Dendritic cell treated with granulocyte-macrophage colony-stimulating factor and Interleukin-4, amounts not matched to agents 40 ng/mL and 50 ng/mL, for 4 days (primary cell): ENCODE measurements around the gene DOCK10.

Experiments
- H3K27ac Mint-ChIP-seq: one replicate; pipeline ENCODE4 v1.8.0; 2022; ENCODE audit warnings: mild to moderate bottlenecking, mixed read lengths
- H3K27me3 Mint-ChIP-seq: one replicate; pipeline ENCODE4 v1.8.0; 2022; ENCODE audit warnings: mild to moderate bottlenecking, mixed read lengths
- H3K36me3 Mint-ChIP-seq: one replicate; pipeline ENCODE4 v1.8.0; 2022; ENCODE audit warnings: low read depth, mixed read lengths
- H3K4me1 Mint-ChIP-seq: one replicate; pipeline ENCODE4 v1.8.0; 2022; ENCODE audit warnings: low read depth, mixed read lengths
- H3K4me3 Mint-ChIP-seq: one replicate; pipeline ENCODE4 v1.8.0; 2022; ENCODE audit warnings: mild to moderate bottlenecking, moderate library complexity, mixed read lengths
- H3K9me3 Mint-ChIP-seq: one replicate; pipeline ENCODE4 v1.8.0; 2022; ENCODE audit warnings: mixed read lengths
- intact Hi-C: fragments of 100-400 bp; cut with micrococcal nuclease; formaldehyde crosslinking; loops from one replicate; pipeline ENCODE4 v1.15.0; 2022

DOCK10 gene

GRCh38 chr2:224716201-224716600, 326.1 kb downstream of the DOCK10 start, which contains the start of gene CCDC195:
CCDC195 (minus strand) TSS chr2:224716365; CDS start chr2:224716365, 0 bp downstream.
- no peaks in the 10 kb centered on the region for H3K4me1 Mint-ChIP-seq
- H3K9me3 Mint-ChIP-seq, result no peaks in the 10 kb centered on the region
- no peak within 1 kb of the TSS for H3K4me3 Mint-ChIP-seq
- no peaks in the 10 kb centered on the region for H3K36me3 Mint-ChIP-seq
- intact Hi-C loops, result no loop called here
- H3K27ac Mint-ChIP-seq, result no peak within 1 kb of the TSS
- H3K27me3 Mint-ChIP-seq, result no peaks in the 10 kb centered on the region
